GM23338 (cell line): ENCODE results near the gene MAP3K5.

Experiments used
- CREB1 ChIP-seq: fragments of 250-450 bp; sonication (Bioruptor Pico); IDR thresholded peaks from 2 replicates; pipeline ENCODE4 v1.5.0; 2020; ENCODE audit warnings: low read depth, mild to moderate bottlenecking, moderate library complexity
- ETS1 ChIP-seq: IDR thresholded peaks from 2 replicates; pipeline ENCODE4 v1.6.1; 2016; ENCODE audit warnings: antibody characterized with exemption
- EZH2 ChIP-seq: fragments of 200-600 bp; sonication (generic); IDR thresholded peaks from one replicate; pipeline ENCODE4 v1.8.0; 2017; ENCODE audit warnings: antibody characterized with exemption, mild to moderate bottlenecking, low read depth; ENCODE audit not compliant: unreplicated experiment
- EZH2phosphoT487 ChIP-seq: fragments of 200-600 bp; sonication (generic); IDR thresholded peaks from one replicate; pipeline ENCODE4 v1.8.1; 2018; ENCODE audit warnings: antibody characterized with exemption; ENCODE audit not compliant: unreplicated experiment
- JUNB ChIP-seq: IDR thresholded peaks from one replicate; pipeline ENCODE4 v1.6.1; 2016; ENCODE audit warnings: antibody characterized with exemption; ENCODE audit not compliant: unreplicated experiment
- NANOG ChIP-seq: IDR thresholded peaks from 2 replicates; pipeline ENCODE4 v1.6.1; 2016; ENCODE audit warnings: antibody characterized with exemption, borderline replicate concordance
- POLR2AphosphoS5 ChIP-seq: IDR thresholded peaks from 2 replicates; pipeline ENCODE4 v1.6.1; 2016; ENCODE audit warnings: antibody characterized with exemption, low read depth
- STAT1 ChIP-seq: IDR thresholded peaks from one replicate; pipeline ENCODE4 v1.6.1; 2016; ENCODE audit warnings: antibody characterized with exemption; ENCODE audit not compliant: unreplicated experiment
- ZNF114 ChIP-seq: fragments of 250-450 bp; sonication (Bioruptor Pico); IDR thresholded peaks from 2 replicates; pipeline ENCODE4 v1.5.0; 2020; ENCODE audit warnings: mild to moderate bottlenecking, moderate library complexity
- ZNF331 ChIP-seq: fragments of 250-450 bp; sonication (Bioruptor Pico); IDR thresholded peaks from 2 replicates; pipeline ENCODE4 v1.5.0; 2020; ENCODE audit warnings: low read depth, mild to moderate bottlenecking, moderate library complexity
- TF ChIP-seq, protein P1 (sequence below), 2 experiments: fragments of 200-600 bp in 1 of 2; sonication (generic) in 1 of 2; conservative IDR thresholded peaks; 2 replicates each; pipeline versions ENCODE4 v1.5.1 to v1.6.1; 2016 to 2017; ENCODE audit warnings: antibody characterized with exemption in 2 of 2, low read depth in 2 of 2, mild to moderate bottlenecking in 2 of 2, moderate library complexity in 1 of 2
- TF ChIP-seq, protein P2 (sequence below): IDR thresholded peaks from one replicate; pipeline ENCODE4 v1.6.1; 2018; ENCODE audit warnings: antibody characterized with exemption; ENCODE audit not compliant: unreplicated experiment

- TF ChIP-seq, protein P1, sequence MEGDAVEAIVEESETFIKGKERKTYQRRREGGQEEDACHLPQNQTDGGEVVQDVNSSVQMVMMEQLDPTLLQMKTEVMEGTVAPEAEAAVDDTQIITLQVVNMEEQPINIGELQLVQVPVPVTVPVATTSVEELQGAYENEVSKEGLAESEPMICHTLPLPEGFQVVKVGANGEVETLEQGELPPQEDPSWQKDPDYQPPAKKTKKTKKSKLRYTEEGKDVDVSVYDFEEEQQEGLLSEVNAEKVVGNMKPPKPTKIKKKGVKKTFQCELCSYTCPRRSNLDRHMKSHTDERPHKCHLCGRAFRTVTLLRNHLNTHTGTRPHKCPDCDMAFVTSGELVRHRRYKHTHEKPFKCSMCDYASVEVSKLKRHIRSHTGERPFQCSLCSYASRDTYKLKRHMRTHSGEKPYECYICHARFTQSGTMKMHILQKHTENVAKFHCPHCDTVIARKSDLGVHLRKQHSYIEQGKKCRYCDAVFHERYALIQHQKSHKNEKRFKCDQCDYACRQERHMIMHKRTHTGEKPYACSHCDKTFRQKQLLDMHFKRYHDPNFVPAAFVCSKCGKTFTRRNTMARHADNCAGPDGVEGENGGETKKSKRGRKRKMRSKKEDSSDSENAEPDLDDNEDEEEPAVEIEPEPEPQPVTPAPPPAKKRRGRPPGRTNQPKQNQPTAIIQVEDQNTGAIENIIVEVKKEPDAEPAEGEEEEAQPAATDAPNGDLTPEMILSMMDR (conservative IDR thresholded peaks at IDR 0.05; ENCODE audit: low read depth in 2 of 2) = no peak
- TF ChIP-seq EZH2 (no peak), EZH2phosphoT487 (no peak), JUNB (no peak), ETS1 (no peak), POLR2AphosphoS5 (no peak), ZNF114 (no peak), STAT1 (no peak), ZNF331 (CRISPR knock-in tag) (no peak), CREB1 (CRISPR knock-in tag) (no peak), NANOG (no peak)
- TF ChIP-seq, protein P2, sequence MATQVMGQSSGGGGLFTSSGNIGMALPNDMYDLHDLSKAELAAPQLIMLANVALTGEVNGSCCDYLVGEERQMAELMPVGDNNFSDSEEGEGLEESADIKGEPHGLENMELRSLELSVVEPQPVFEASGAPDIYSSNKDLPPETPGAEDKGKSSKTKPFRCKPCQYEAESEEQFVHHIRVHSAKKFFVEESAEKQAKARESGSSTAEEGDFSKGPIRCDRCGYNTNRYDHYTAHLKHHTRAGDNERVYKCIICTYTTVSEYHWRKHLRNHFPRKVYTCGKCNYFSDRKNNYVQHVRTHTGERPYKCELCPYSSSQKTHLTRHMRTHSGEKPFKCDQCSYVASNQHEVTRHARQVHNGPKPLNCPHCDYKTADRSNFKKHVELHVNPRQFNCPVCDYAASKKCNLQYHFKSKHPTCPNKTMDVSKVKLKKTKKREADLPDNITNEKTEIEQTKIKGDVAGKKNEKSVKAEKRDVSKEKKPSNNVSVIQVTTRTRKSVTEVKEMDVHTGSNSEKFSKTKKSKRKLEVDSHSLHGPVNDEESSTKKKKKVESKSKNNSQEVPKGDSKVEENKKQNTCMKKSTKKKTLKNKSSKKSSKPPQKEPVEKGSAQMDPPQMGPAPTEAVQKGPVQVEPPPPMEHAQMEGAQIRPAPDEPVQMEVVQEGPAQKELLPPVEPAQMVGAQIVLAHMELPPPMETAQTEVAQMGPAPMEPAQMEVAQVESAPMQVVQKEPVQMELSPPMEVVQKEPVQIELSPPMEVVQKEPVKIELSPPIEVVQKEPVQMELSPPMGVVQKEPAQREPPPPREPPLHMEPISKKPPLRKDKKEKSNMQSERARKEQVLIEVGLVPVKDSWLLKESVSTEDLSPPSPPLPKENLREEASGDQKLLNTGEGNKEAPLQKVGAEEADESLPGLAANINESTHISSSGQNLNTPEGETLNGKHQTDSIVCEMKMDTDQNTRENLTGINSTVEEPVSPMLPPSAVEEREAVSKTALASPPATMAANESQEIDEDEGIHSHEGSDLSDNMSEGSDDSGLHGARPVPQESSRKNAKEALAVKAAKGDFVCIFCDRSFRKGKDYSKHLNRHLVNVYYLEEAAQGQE = no peak
Measured at GRCh38 chr6:136699358-136699757, 92.9 kb downstream of the MAP3K5 start.
